ENCODE data around the gene RDH13. TPM values are rescaled to one million over a fixed set of nuclear protein-coding genes. Genes with fewer than 3 reads are reported as not detected.
"Not testable (repeated sequence)": the region's sequence is repeated elsewhere in the genome, so short reads cannot be mapped to it uniquely, and the experiment has no call there.

Gene RDH13
- total and polyA plus RNA-seq, 2 of the 8 experiments (the other 6 are each of a cell fraction or from before 2014, with no cell fraction given), result 15.9 to 31.5 TPM

- POLR2A ChIA-PET (ENCODE audit: partially characterized antibody); H3K4me2 ChIP-seq (ENCODE audit: insufficient read depth in 1 of 2, low read depth in 2 of 2, low read length in 2 of 2); CTCF ChIA-PET (ENCODE audit: partially characterized antibody); H3K18ac ChIP-seq (ENCODE audit: extremely low read depth, low read length); H3K79me2 ChIP-seq (ENCODE audit: control insufficient read depth in 1 of 2, insufficient read depth in 2 of 2, low read length in 2 of 2); H3K9ac ChIP-seq (replicated peaks in 1 of 4; ENCODE audit: extremely low read depth in 1 of 4, low read depth in 3 of 4, low read length in 3 of 4); H2BK120ac ChIP-seq (replicated peaks; ENCODE audit: low read depth, low read length); H4K8ac ChIP-seq (ENCODE audit: extremely low read depth, insufficient read depth, low read length); H3K14ac ChIP-seq (ENCODE audit: insufficient read length); H3K79me1 ChIP-seq (ENCODE audit: low read depth, low read length); H2BK20ac ChIP-seq (ENCODE audit: low read length); H2BK15ac ChIP-seq (ENCODE audit: low read length); H2BK12ac ChIP-seq (ENCODE audit: low read depth, low read length); H3K27me3 ChIP-seq (replicated peaks in 1 of 4; ENCODE audit: control insufficient read depth in 3 of 4, extremely low read depth in 1 of 4, insufficient read depth in 3 of 4, low read length in 3 of 4); H2BK5ac ChIP-seq (ENCODE audit: low read depth, low read length); H3K23me2 ChIP-seq (ENCODE audit: low read depth, low read length); H4K20me1 ChIP-seq (replicated peaks in 1 of 2; ENCODE audit: control insufficient read depth in 1 of 2, insufficient read depth in 2 of 2, low read length in 2 of 2); H3K36me3 ChIP-seq (ENCODE audit: control insufficient read depth in 2 of 4, insufficient read depth in 4 of 4, low read length in 3 of 4); H3K27ac ChIP-seq (ENCODE audit: low read depth, low read length); H3K4me3 ChIP-seq (ENCODE audit: extremely low read depth in 1 of 4, insufficient read depth in 2 of 4, low read depth in 3 of 4, low read length in 4 of 4); FAIRE-seq; H2AK5ac ChIP-seq (ENCODE audit: low read depth, low read length); H3K4me1 ChIP-seq (replicated peaks in 1 of 4; ENCODE audit: control insufficient read depth in 3 of 4, insufficient read depth in 4 of 4, low read length in 3 of 4); H3K56ac ChIP-seq (replicated peaks; ENCODE audit: insufficient read length, low read depth, low read length); DNase-seq (ENCODE audit: low read depth in 1 of 2, low spot score in 2 of 2); H3K23ac ChIP-seq (ENCODE audit: insufficient read length); H4K5ac ChIP-seq (ENCODE audit: insufficient read length, low read depth, low read length); H4K91ac ChIP-seq (replicated peaks; ENCODE audit: insufficient read length, low read length); H3K4ac ChIP-seq (replicated peaks; ENCODE audit: insufficient read length, low read depth, low read length); H2AFZ ChIP-seq (ENCODE audit: low read length); H3K9me3 ChIP-seq (ENCODE audit: insufficient read depth in 2 of 2, low read depth in 1 of 2, low read length in 1 of 2): not testable (repeated sequence)
- 91% methylated on average over 10 of the region's 23 CpGs; no CpG with 5 or more reads in 1 of the 2 experiments for WGBS, 2 experiments (ENCODE audit: extremely low coverage in 1 of 2, insufficient coverage in 1 of 2, insufficient read length in 1 of 2, insufficient replicate concordance in 2 of 2, low coverage in 1 of 2, low lambda C conversion rate in 2 of 2, missing lambda C conversion rate in 1 of 2)
These were observed 64.2 kb downstream of the RDH13 start for GRCh38 chr19:54998751-54999239.
